A549 treated with AZD2906 at 1 μM for 4 hours (cell line): ENCODE data around the gene TSSK2. TPM values are rescaled to one million over a fixed set of nuclear protein-coding genes. Genes with fewer than 3 reads are reported as not detected.

Experiments
- total RNA-seq: library from RNA; stranded (reverse); fragments of 200-300 nt; extraction: Qiagen RNA extraction; gene quantifications from 5 replicates; pipeline ENCODE4 v1.2.3, GENCODE V29; 2022

TSSK2 gene
- not detected in 5 replicates for total RNA-seq

DNA sequence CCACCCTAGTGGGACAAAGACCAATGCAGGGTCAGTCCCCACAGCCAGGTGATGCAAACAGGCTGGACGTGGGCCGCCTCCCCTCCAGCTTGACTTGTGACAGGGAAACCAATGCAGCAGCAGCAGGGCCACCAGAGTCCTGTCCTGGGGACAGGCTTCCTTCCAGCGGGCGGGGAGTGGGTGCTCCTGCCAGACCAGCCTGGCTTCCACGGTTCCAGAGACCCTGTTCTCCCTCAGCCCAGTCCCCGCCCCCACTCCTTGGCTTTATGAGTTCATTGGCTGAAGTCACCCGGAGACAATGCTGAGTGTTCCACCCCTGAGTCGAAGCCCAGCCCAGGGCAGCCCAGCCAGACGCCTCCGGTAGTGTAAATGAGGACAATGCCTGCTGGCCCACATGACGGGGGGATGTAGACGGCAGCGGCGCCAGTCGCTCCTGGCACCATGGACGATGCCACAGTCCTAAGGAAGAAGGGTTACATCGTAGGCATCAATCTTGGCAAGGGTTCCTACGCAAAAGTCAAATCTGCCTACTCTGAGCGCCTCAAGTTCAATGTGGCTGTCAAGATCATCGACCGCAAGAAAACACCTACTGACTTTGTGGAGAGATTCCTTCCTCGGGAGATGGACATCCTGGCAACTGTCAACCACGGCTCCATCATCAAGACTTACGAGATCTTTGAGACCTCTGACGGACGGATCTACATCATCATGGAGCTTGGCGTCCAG lies at the start of gene TSSK2:
Gene TSSK2 (plus strand): TSS at position 350 of the 726 bp plus-strand sequence. CDS start 92 bp downstream, at position 442.

DNA sequence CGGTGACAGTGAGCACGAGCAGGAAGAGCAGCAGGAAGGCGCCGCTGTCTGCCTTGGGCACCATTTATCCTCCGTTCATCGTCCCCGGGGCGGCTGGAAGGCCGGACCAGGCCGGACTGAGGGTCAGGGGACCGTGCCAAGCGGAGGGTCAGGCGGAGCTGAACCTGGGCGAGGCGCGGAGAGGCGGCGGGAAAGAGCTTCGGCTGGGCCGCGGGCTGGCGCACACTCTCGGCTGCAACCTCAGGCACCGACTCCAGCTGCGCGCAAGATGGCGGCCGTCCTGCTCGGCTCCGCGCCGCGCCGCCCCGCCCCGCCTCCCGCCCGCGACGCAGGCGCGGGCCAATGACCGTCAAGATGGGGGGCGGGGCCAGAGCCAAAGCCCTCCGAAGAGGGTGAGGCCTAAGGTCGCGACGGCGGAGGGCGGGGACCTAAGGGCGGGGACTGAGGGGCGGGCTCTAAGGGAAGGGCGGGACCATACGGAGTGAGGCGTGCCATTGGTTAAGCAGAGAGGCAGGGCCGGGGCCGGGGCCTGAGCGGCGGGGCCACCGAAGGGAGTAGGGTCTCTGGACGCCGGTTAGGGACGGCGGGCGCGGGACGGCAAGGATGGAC lies 8.9 kb upstream of the TSSK2 start, which contains the start of gene DGCR2:
Gene DGCR2 (minus strand): TSS at position 270 of the 609 bp plus-strand sequence. CDS start 206 bp downstream, at position 64.

DNA sequence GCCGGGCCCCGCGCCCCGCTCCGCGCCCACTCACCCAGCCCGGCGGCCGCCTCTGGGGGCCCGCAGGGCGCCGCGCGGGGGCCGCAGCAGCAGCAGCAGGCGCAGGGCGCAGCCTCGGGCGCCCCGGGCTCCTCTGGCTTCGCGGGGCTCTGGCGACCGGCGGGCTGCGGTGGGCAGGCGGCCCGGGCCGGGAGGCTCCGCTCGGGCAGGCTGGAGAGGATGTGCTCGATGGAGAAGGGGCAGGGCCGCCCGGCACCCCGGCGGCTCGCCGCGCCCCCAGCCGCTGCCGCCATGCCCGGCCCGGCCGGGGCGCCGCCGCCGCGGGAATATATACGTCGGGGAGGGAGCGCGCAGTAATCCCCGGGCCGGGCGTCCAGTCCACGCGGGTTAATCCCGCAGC lies 18.9 kb downstream of the TSSK2 start, which contains the start of gene GSC2:
Gene GSC2 (minus strand): TSS at position 302 of the 400 bp plus-strand sequence. CDS start 9 bp downstream, at position 293.

DNA sequence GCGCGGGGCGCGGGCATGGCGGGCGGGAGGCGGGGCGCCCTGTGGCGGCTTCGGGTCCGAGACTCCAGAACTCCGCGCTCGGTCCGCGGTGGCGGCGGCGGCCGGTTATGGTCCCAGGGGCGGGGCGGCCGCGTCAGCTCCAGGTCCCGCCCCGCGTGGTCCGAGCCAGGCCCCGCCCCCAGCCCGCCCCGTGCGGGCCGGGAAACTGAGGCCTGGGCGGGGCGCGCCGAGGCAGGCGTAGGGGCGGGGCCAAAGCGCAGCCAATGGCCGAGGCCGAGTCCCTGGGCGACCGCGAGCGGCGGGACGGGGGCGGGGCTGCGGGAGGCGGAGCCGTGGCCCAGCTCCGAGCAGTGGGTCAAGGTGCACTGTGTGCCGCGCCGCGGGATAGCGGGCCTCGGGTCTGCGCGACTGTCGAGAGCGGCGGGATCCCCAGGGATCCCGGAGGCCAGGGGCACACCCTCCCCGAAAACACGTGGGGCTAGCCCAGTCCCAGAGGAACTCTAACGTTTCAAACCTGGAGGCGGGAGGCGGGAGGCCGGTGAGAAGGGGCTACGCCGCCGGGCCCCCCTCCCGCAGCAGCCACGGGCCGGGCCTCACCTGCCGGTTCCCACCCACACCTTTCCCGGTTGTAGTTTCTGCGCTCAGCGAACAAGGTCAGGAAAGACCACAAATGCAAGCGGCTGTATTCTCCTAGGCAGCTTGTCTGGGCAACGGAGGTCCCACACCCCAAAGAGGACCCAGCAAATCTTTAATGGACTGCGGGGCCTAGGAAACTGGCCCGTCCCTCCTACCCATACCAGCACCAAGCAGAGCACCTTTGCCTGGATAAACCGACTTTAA lies 47.8 kb downstream of the TSSK2 start, which contains the start of gene SLC25A1:
Gene SLC25A1 (minus strand): TSS at position 80 of the 840 bp plus-strand sequence. CDS start 63 bp downstream, at position 17.

Other genes starting within 250 kb of the TSSK2 start
- 1.1 to 2.3 TPM (median 1.3 TPM) in 5 replicates for gene DGCR6, start 225.0 kb upstream of the TSSK2 start, total RNA-seq
- gene PRODH, start 195.0 kb upstream of the TSSK2 start, total RNA-seq, result 1.2 to 2.2 TPM (median 1.7 TPM) in 5 replicates
- gene DGCR2, start 8.9 kb upstream of the TSSK2 start, total RNA-seq, result 20.9 to 23.5 TPM (median 21.8 TPM) in 5 replicates
- 10.7 to 13.4 TPM (median 12.6 TPM) in 5 replicates for gene ESS2, start 13.3 kb downstream of the TSSK2 start, total RNA-seq
- 0.06 to 0.07 TPM in 2 of 5 replicates, not detected in the others for gene GSC2, start 19.0 kb downstream of the TSSK2 start, total RNA-seq
- gene SLC25A1, start 47.4 kb downstream of the TSSK2 start, total RNA-seq, result 45.6 to 65.1 TPM (median 61.8 TPM) in 5 replicates
- gene CLTCL1, start 160.4 kb downstream of the TSSK2 start, total RNA-seq, result 4.5 to 5.6 TPM (median 5.3 TPM) in 5 replicates